Astrocyte of the spinal cord (primary cell): ENCODE measurements around the gene PRUNE1.

Experiments used
- DNase-seq: peaks from one replicate; pipeline ENCODE4 v3.0.0; 2011; ENCODE audit warnings: low read depth, low spot score
- H3K4me3 ChIP-seq: 2 replicates; pipeline ENCODE4 v1.5.1; 2011; ENCODE audit warnings: low read depth, mild to moderate bottlenecking, low read length, moderate library complexity
- in situ Hi-C: cut with HindIII; loops from 2 replicates; pipeline ENCODE4 v1.10.0; 2017; ENCODE audit warnings: low sequenced_read_pairs
- TF ChIP-seq, protein P1 (sequence below): IDR thresholded peaks from 2 replicates; pipeline ENCODE4 v1.5.1; 2012; ENCODE audit warnings: low read depth, mild to moderate bottlenecking, low read length, inconsistent platforms

PRUNE1 gene

DNA sequence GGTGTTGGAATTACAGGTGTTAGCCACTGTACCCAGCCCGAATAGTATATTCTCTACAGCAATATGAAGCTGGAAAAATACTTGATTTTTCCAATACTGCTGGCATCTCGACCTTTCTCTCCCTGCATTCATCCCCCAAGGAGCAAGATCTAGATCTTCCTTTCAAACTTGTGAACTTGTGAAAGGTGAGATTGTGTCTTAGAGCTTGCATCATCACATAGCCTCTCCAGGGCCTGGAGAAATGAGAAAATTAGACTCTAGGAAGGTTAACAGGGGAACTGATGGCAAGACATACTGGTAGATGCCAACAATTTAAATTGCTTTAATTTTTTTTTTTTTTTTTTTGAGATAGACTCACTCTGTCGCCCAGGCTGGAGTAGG is 2.1 kb downstream of the PRUNE1 start:
- DNase-seq, result no peak
- H3K4me3 ChIP-seq, result no peak overlapping the region
- TF ChIP-seq, protein P1, sequence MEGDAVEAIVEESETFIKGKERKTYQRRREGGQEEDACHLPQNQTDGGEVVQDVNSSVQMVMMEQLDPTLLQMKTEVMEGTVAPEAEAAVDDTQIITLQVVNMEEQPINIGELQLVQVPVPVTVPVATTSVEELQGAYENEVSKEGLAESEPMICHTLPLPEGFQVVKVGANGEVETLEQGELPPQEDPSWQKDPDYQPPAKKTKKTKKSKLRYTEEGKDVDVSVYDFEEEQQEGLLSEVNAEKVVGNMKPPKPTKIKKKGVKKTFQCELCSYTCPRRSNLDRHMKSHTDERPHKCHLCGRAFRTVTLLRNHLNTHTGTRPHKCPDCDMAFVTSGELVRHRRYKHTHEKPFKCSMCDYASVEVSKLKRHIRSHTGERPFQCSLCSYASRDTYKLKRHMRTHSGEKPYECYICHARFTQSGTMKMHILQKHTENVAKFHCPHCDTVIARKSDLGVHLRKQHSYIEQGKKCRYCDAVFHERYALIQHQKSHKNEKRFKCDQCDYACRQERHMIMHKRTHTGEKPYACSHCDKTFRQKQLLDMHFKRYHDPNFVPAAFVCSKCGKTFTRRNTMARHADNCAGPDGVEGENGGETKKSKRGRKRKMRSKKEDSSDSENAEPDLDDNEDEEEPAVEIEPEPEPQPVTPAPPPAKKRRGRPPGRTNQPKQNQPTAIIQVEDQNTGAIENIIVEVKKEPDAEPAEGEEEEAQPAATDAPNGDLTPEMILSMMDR, result no peak
- in situ Hi-C loops, result no loop called here

DNA sequence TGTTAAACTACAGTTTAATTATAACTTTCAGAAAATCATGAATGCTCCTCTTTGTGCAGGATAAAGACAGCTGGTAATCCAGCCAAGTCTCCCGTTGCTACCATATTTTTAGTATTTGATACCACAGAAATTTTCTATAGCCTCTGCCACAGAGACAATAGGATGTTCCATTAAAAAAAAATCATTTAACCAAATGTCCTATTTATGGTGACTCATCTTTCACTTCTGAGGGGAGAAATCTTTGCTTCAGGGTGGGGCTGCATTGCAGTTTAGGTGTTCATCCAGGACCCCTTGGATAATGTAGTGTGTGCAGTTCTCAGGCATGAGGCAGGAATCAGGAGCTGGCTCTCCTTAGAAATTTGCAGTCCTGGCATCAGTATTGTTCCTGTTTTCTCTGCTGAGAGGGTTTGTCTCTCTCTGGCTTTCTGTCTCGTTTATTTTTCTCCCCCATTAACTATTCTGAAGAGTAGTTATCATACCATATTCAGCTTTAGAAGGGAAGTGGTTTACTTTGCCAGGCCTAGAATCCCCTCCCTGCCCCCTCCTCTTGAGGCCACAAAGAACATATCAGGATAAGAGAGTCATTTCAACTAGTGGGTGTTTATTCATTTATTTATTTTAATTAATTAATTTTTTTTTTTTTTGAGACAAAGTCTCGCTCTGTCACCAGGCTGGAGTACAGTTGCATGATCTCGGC is 3.1 kb downstream of the PRUNE1 start:
- TF ChIP-seq, protein P1, result no peak
- no peak overlapping the region for H3K4me3 ChIP-seq
- DNase-seq, result no peak
- in situ Hi-C loops, result no loop called here

DNA sequence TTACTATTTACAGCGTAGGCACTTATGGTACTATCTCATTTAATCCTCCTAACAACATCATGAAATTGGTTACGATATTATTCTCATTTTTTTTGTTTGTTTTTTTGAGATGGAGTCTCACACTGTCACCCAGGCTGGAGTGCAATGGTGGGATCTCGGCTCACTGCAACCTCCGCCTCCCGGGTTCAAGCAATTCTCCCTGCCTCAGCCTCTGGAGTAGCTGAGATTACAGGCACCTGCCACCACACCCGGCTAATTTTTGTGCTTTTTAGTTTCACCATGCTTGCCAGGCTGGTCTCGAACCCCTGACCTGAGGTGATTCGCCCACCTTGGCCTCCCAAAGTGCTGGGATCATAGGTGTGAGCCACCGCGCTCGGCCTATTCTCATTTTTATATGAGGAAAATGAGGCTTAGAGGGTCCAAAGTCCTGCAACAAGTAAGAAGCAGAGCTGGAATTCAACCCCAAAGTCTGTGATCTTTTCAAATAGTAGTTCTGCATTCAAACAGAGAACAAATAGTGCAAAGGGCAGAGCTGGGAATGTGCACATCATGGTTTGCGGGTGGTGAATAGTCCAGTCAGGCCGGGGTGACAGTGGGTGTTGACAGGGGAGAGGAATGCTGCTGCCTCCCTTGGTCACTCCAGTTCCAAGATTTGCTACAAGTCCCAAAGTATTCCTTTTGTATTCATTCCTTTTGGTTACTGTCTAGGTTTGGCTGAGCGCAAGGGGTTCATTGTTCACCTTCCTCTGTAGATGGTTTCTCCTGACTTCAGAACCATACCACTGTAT is 4.6 kb downstream of the PRUNE1 start:
- TF ChIP-seq, protein P1, result no peak
- H3K4me3 ChIP-seq, result no peak overlapping the region
- in situ Hi-C loops, result no loop called here
- DNase-seq, result no peak

GRCh38 chr1:151013518-151013917 is 5.3 kb downstream of the PRUNE1 start:
- TF ChIP-seq, protein P1, result no peak
- peak; percentile 34 for DNase-seq
- in situ Hi-C loops, result no loop called here

GRCh38 chr1:151024540-151025146 is 16.4 kb downstream of the PRUNE1 start:
- H3K4me3 ChIP-seq, result no peak overlapping the region
- TF ChIP-seq, protein P1, result peak; percentile 77
- peak; percentile 61 for DNase-seq
- in situ Hi-C loops, result no loop called here

More at GRCh38 chr1:151013518-151013917, 5.3 kb downstream of the PRUNE1 start:
- no peak overlapping the region for H3K4me3 ChIP-seq

DNA sequence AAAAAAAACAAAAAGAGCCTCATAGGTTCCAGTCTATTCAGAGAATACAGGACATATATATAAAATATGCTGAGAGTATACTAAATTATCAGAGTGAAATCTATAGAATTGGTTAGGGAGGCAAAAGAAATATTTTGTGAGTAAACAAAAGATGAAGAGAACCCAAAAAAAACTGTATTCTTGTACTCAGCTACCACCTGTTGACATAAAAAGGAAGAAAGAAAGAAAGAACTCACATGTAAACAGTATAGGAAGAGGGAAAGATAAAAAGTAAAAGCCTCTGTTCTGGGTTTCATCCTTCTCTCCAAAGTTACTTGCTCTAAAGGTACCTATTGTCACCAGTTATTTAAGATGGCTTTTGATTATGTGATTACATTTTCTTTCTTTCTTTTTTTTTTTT is 18.2 kb downstream of the PRUNE1 start:
- H3K4me3 ChIP-seq, result no peak overlapping the region
- in situ Hi-C loops, result no loop called here
- no peak for DNase-seq
- TF ChIP-seq, protein P1, result no peak
